Measurements from ENCODE around the gene LRRIQ1.

The LRRIQ1 gene

DNA sequence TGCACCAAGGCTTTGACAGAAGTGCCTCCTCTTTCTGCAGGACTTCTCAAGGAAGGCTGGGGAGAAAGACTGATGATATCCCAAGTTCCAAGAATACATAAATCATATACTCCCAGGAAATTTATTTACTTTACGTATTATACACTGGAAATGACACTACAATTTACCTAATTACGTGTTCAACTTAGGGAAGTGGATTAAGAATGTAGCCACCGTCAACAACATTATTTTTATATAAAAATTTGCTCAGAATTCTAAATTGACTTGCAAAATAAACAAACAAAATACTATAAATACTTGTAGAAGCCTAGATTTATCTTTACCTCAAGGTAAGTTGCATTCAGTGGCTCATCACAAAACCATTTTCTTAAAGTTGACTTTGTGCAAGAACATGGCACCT lies 19.0 kb upstream of the LRRIQ1 start:
- TF ChIP-seq ZFX (IDR thresholded peaks at IDR 0.05; ENCODE audit: borderline replicate concordance): no peak
- TF ChIP-seq, protein P1, sequence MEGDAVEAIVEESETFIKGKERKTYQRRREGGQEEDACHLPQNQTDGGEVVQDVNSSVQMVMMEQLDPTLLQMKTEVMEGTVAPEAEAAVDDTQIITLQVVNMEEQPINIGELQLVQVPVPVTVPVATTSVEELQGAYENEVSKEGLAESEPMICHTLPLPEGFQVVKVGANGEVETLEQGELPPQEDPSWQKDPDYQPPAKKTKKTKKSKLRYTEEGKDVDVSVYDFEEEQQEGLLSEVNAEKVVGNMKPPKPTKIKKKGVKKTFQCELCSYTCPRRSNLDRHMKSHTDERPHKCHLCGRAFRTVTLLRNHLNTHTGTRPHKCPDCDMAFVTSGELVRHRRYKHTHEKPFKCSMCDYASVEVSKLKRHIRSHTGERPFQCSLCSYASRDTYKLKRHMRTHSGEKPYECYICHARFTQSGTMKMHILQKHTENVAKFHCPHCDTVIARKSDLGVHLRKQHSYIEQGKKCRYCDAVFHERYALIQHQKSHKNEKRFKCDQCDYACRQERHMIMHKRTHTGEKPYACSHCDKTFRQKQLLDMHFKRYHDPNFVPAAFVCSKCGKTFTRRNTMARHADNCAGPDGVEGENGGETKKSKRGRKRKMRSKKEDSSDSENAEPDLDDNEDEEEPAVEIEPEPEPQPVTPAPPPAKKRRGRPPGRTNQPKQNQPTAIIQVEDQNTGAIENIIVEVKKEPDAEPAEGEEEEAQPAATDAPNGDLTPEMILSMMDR (IDR thresholded peaks at IDR 0.05): no peak
- H3K27ac ChIP-seq: no peak overlapping the region

DNA sequence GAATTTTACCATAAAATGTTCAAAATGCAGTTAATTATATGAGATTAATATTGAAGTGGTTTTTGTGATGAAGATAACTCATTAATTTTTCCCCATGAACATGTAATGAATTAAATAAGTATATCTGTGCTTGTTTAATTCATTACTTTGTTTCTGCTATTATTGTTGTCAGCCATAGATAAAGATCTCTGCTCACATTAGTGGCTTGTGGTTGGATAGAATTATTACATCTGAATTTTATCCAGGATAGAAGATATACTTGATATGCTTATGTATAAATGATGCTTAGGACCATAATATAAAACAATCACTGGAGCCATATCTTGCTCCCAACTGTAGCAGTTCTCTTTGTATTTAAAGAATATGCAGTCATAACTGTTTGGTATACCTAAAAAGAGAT lies 18.5 kb upstream of the LRRIQ1 start:
- H3K27ac ChIP-seq: no peak overlapping the region
- TF ChIP-seq ZFX (IDR thresholded peaks at IDR 0.05; ENCODE audit: borderline replicate concordance): no peak
- TF ChIP-seq, protein P1 (IDR thresholded peaks at IDR 0.05): no peak

DNA sequence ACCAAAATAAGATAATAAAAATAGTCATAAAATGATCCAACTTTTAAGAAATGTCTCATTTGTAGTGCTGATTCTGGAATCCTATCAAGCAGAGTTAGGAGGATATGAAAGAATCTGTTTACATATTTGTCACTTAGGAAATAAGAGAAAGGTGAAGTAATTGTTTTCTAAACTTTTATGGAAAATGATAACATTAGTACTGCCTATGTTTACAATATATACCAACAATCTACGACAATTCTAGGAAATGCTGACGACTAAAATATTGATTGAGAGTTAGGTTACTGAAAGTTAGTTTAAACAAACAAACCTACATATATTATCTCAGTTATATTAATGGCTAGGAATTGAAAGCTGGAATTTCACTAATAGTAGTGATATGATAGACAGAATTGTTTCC lies 18.1 kb upstream of the LRRIQ1 start:
- no peak overlapping the region for H3K27ac ChIP-seq
- TF ChIP-seq, protein P1 (IDR thresholded peaks at IDR 0.05): no peak
- no peak for TF ChIP-seq ZFX (IDR thresholded peaks at IDR 0.05; ENCODE audit: borderline replicate concordance)

DNA sequence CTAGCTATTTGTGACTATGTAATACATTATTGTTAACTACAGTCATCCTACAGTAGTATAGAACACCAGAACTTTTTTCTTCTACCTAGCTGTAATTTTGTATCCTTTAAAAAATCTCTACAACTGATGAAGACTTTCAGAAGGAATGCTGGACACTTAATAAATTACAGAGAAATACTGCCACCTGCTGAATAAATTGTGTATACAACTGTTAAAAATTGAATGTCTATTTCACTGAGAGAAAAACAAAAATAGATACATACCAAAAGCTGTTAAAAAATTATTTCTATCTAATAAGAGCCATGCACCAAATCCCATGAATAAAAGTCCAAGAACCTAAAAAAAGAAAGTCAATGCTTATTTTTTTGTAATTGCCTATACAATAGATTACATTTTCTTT lies 6.7 kb upstream of the LRRIQ1 start:
- H3K27ac ChIP-seq: no peak overlapping the region
- TF ChIP-seq ZFX (IDR thresholded peaks at IDR 0.05; ENCODE audit: borderline replicate concordance): no peak
- TF ChIP-seq, protein P1 (IDR thresholded peaks at IDR 0.05): peak; percentile 77

DNA sequence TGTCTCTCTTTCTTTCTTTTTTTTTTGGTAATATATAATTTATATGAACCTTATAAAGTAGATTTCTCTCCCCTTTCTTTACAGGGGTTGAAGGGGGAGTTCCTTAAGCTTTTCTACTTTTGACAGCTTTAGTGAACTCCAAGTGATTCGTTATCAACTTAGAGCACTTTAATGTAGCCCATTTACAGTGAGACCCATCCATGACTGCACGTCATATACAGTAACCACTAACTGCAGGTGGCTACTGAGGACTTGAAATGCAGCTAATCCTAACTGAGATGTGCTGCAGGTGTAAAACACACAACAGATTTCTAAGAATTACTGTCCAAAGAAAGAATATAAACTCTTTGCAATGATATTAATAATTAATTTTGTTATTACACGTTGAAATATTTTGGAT lies 582 bp downstream of the LRRIQ1 start:
- H3K27ac ChIP-seq: no peak overlapping the region

DNA sequence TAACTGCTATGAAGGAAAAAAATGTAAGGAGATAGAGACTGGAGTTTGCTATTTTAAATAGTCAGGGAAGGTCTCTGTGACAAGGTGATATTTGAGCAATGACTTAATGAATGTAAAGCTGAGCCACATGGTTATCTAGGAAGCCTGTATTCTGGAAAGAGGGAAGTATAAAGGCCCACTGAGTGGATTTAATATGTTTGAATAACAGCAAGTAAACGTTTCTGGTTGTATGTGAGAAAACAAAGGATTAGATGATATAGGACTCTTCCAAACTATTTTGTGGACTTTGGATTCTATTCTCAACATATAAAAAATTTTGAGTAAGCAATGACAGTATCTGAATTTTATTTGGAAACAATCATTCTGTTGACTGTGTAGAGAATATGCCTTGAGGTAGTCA lies 5.2 kb downstream of the LRRIQ1 start:
- TF ChIP-seq, protein P1 (IDR thresholded peaks at IDR 0.05): no peak
- TF ChIP-seq ZFX (IDR thresholded peaks at IDR 0.05; ENCODE audit: borderline replicate concordance): no peak
- H3K27ac ChIP-seq: peak overlapping the region; percentile 78

More for the DNA sequence above, 582 bp downstream of the LRRIQ1 start:
- TF ChIP-seq, protein P1 (IDR thresholded peaks at IDR 0.05): no peak
- no peak for TF ChIP-seq ZFX (IDR thresholded peaks at IDR 0.05; ENCODE audit: borderline replicate concordance)

DNA sequence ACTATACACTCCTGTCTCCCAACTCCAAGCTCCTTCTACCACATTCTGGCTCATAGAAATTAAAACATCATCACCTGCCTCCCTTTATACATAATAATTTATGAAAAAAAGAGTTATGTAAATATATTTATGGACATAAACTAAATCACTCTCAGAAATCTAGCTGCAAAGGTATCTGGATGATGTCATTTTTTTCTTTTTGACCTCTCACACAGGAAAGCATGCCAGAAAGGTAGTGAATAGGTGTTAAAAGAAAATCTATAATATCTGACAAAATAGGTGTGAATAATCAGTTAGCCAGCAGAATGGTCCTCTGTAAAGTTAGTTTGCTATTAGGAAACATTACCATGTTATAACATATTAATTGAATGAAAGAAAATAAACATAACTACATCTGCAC lies 7.7 kb downstream of the LRRIQ1 start:
- TF ChIP-seq ZFX (IDR thresholded peaks at IDR 0.05; ENCODE audit: borderline replicate concordance): no peak
- TF ChIP-seq, protein P1 (IDR thresholded peaks at IDR 0.05): no peak

More for the DNA sequence above, 7.7 kb downstream of the LRRIQ1 start:
- H3K27ac ChIP-seq: peak overlapping the region; percentile 14
